ENCODE data around the gene SLC31A2. TPM values are rescaled to one million over a fixed set of nuclear protein-coding genes. Genes with fewer than 3 reads are reported as not detected.

The SLC31A2 gene
- total and polyA plus RNA-seq, 2 donors (not counting 1 experiment from before 2014, with no cell fraction given) = 17.8 TPM

DNA sequence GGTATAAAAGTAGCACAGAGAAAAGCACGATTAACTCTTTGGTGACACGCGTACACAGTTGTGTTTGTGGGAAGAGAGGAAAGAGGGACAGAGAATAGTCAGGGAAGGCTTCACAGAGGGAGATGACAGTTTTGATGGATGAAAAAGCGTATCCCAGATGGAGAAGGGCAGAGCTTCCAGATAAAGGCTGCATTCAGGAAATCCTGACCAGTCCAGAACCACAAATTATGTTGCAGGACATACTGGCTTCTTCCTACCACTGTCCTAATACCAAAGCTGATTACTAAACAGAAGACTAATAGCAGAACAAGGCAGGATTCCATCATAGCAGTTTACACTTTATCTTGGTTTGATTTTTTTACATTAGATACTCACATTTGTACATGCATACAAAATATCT is 34.5 kb downstream of the SLC31A2 start:
- Histone ChIP-seq H4K20me1 (ENCODE audit: control insufficient read depth, extremely low read depth, insufficient read depth, low read length) (no peaks in the 10 kb centered on the region), H3K9me3 (ENCODE audit: control insufficient read depth, insufficient read depth, low read depth, low read length) (no peaks in the 10 kb centered on the region), H3K27me3 (ENCODE audit: control insufficient read depth, insufficient read depth, low read length) (no peaks in the 10 kb centered on the region), H3K79me2 (ENCODE audit: control insufficient read depth, insufficient read depth, low read length) (no peaks in the 10 kb centered on the region), H3K36me3 (ENCODE audit: control insufficient read depth, insufficient read depth, low read length) (peaks cover 7% of the 10 kb centered on the region), H3K27ac (ENCODE audit: insufficient read depth, low read length) (no peak overlapping the region), H3K4me2 (ENCODE audit: extremely low read depth, insufficient read depth, low read length) (no peak overlapping the region), H3K4me3 (replicated peaks in 1 of 4; ENCODE audit: control extremely low read depth in 1 of 4, insufficient read depth in 1 of 4, low read depth in 3 of 4, low read length in 4 of 4) (no peak overlapping the region), H3K9ac (ENCODE audit: insufficient read depth, low read length) (no peak overlapping the region), H3K4me1 (ENCODE audit: control insufficient read depth, extremely low read depth, insufficient read depth, low read length) (peaks cover 11% of the 10 kb centered on the region), H2AFZ (ENCODE audit: low read length) (no peak overlapping the region)
- TF ChIP-seq, protein P1, sequence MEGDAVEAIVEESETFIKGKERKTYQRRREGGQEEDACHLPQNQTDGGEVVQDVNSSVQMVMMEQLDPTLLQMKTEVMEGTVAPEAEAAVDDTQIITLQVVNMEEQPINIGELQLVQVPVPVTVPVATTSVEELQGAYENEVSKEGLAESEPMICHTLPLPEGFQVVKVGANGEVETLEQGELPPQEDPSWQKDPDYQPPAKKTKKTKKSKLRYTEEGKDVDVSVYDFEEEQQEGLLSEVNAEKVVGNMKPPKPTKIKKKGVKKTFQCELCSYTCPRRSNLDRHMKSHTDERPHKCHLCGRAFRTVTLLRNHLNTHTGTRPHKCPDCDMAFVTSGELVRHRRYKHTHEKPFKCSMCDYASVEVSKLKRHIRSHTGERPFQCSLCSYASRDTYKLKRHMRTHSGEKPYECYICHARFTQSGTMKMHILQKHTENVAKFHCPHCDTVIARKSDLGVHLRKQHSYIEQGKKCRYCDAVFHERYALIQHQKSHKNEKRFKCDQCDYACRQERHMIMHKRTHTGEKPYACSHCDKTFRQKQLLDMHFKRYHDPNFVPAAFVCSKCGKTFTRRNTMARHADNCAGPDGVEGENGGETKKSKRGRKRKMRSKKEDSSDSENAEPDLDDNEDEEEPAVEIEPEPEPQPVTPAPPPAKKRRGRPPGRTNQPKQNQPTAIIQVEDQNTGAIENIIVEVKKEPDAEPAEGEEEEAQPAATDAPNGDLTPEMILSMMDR (conservative IDR thresholded peaks at IDR 0.05 in 1 of 2, IDR thresholded peaks at IDR 0.05 in 1 of 2; ENCODE audit: low read depth in 1 of 2, low read length in 2 of 2) = no peak
- no peak for TF ChIP-seq EZH2 (IDR thresholded peaks at IDR 0.05; ENCODE audit: low read length, missing control alignments)
- peak in 1 of 2 donors; percentile 28 for DNase-seq (ENCODE audit: low read depth in 2 of 2)

DNA sequence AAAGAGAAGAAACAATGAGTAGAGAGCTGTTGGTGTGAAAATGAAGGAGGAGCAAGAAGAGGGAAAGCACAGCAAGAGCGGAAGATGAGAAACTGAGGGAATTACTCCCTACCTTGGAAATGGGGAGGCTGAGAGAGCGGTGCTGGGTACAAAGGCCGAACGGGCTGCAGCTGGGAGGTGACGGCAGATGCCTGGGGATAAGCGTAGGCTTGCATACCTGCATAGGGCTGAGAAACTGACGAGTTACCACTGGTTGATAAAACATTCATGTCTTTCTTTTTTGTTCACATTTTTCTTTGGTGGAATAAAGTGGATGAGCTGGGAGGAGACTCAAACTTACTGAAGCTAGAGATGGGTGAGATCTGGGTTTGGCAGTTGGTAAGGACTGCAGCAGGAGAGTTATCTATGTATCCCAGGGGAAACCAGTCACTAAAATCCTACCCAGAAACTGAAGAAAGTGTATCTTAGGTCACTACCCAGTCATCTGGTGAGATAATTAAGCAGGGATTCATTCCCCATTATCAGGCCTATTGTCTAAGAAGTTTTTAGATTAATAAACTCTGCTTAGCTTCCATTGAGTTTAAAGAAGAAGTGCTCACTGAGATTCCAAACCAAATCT is 35.4 kb downstream of the SLC31A2 start:
- no peak overlapping the region for H3K27ac ChIP-seq (ENCODE audit: insufficient read depth, low read length)
- H3K36me3 ChIP-seq (ENCODE audit: control insufficient read depth, insufficient read depth, low read length) = peaks cover 6% of the 10 kb centered on the region
- no peak for TF ChIP-seq EZH2 (IDR thresholded peaks at IDR 0.05; ENCODE audit: low read length, missing control alignments)
- TF ChIP-seq, protein P1 (conservative IDR thresholded peaks at IDR 0.05 in 1 of 2, IDR thresholded peaks at IDR 0.05 in 1 of 2; ENCODE audit: low read depth in 1 of 2, low read length in 2 of 2) = no peak
- no peak overlapping the region for H3K4me3 ChIP-seq (replicated peaks in 1 of 4; ENCODE audit: control extremely low read depth in 1 of 4, insufficient read depth in 1 of 4, low read depth in 3 of 4, low read length in 4 of 4)
- H3K4me1 ChIP-seq (ENCODE audit: control insufficient read depth, extremely low read depth, insufficient read depth, low read length) = peaks cover 11% of the 10 kb centered on the region
- H3K9me3 ChIP-seq (ENCODE audit: control insufficient read depth, insufficient read depth, low read depth, low read length) = no peaks in the 10 kb centered on the region
- no peaks in the 10 kb centered on the region for H4K20me1 ChIP-seq (ENCODE audit: control insufficient read depth, extremely low read depth, insufficient read depth, low read length)
- H3K27me3 ChIP-seq (ENCODE audit: control insufficient read depth, insufficient read depth, low read length) = no peaks in the 10 kb centered on the region
- no peak overlapping the region for H3K4me2 ChIP-seq (ENCODE audit: extremely low read depth, insufficient read depth, low read length)
- H3K9ac ChIP-seq (ENCODE audit: insufficient read depth, low read length) = no peak overlapping the region
- H2AFZ ChIP-seq (ENCODE audit: low read length) = no peak overlapping the region
- H3K79me2 ChIP-seq (ENCODE audit: control insufficient read depth, insufficient read depth, low read length) = no peaks in the 10 kb centered on the region
- no peak for DNase-seq (ENCODE audit: low read depth in 2 of 2)

DNA sequence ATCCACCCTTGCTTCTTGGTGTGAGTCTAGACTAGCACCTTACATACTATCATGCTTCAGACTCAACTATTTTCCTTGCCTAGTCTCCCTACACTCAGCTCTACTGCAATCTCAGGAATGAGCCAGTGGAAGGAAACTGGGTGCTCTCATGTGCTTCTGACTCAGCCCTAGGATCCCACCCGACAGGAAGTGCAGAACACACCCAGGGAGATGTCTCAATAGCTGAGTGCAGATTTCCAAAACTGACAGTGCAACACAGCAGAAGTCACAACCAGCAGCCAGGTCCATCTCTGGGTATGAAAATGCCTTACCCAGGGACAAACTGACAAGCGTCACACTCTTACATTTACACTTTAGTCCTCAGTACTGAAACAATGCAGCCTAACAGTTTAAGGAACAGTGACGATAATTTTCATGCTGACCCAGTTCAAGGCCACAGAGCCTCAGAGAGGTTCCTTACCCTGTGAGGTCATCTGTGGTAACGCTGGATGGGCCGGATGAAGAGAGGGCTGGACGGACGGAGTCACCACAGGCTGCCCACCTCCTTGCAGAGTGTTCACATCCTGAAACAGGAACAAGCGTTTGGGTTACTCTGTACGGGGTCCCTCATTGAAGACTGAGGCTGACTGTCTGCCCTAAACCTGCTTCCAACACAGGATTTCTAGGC is 37.3 kb downstream of the SLC31A2 start:
- H3K4me1 ChIP-seq (ENCODE audit: control insufficient read depth, extremely low read depth, insufficient read depth, low read length) = peaks cover 11% of the 10 kb centered on the region
- no peaks in the 10 kb centered on the region for H3K79me2 ChIP-seq (ENCODE audit: control insufficient read depth, insufficient read depth, low read length)
- H3K9me3 ChIP-seq (ENCODE audit: control insufficient read depth, insufficient read depth, low read depth, low read length) = no peaks in the 10 kb centered on the region
- peak overlapping the region in 2 of 4 experiments; percentile 20 to 37 for H3K4me3 ChIP-seq (replicated peaks in 1 of 4; ENCODE audit: control extremely low read depth in 1 of 4, insufficient read depth in 1 of 4, low read depth in 3 of 4, low read length in 4 of 4)
- H2AFZ ChIP-seq (ENCODE audit: low read length) = peak overlapping the region; percentile 49
- no peak overlapping the region for H3K9ac ChIP-seq (ENCODE audit: insufficient read depth, low read length)
- no peaks in the 10 kb centered on the region for H4K20me1 ChIP-seq (ENCODE audit: control insufficient read depth, extremely low read depth, insufficient read depth, low read length)
- TF ChIP-seq, protein P1 (conservative IDR thresholded peaks at IDR 0.05 in 1 of 2, IDR thresholded peaks at IDR 0.05 in 1 of 2; ENCODE audit: low read depth in 1 of 2, low read length in 2 of 2) = no peak
- no peak for TF ChIP-seq EZH2 (IDR thresholded peaks at IDR 0.05; ENCODE audit: low read length, missing control alignments)
- peak; percentile 92 to 94 for DNase-seq (ENCODE audit: low read depth in 2 of 2)
- peaks cover 6% of the 10 kb centered on the region for H3K36me3 ChIP-seq (ENCODE audit: control insufficient read depth, insufficient read depth, low read length)
- H3K27me3 ChIP-seq (ENCODE audit: control insufficient read depth, insufficient read depth, low read length) = no peaks in the 10 kb centered on the region
- peak overlapping the region; percentile 19 for H3K4me2 ChIP-seq (ENCODE audit: extremely low read depth, insufficient read depth, low read length)
- H3K27ac ChIP-seq (ENCODE audit: insufficient read depth, low read length) = peak overlapping the region; percentile 75

All from fibroblast of lung (primary cell).